HepG2 (cell line): ENCODE data around the gene CREBZF. TPM values are rescaled to one million over a fixed set of nuclear protein-coding genes. Genes with fewer than 3 reads are reported as not detected.

Source experiments
- ATAC-seq: fragments of 200-7000 bp; cut with Tn5 transposase; 3 replicates; pipeline ENCODE4 v1.9.1; 2020; ENCODE audit warnings: mild to moderate bottlenecking, moderate library complexity
- BruUV-seq: library from RNA; stranded (reverse); fragments of 400-500 nt; replicated peaks from 2 replicates; lab custom pipeline; 2021; lab: Mats Ljungman, UMichigan
- CTCF ChIA-PET: fragments of 300-600 bp; formaldehyde crosslinking; extraction: SDS; loops from one replicate; lab custom pipeline; 2021; ENCODE audit warnings: low total read pairs, inconsistent platforms, low intra/inter-chr PET ratio; lab: Yijun Ruan, JAX
- POLR2A ChIA-PET: fragments of 350-600 bp; sonication (Branson Sonifier 250); formaldehyde crosslinking; loops from one replicate; lab custom pipeline; 2020; ENCODE audit warnings: antibody characterized with exemption, inconsistent platforms; lab: Yijun Ruan, JAX
- DNase-seq: peaks from one replicate; pipeline ENCODE4 v3.0.0-alpha.2; 2015; ENCODE audit warnings: low spot score
- FAIRE-seq: peaks from 3 replicates; lab custom pipeline; 2011; peaks lifted over from hg19 to GRCh38; lab: Jason Lieb, UNC
- H2AFZ ChIP-seq: one replicate; pipeline ENCODE4 v1.6.1; 2011; ENCODE audit warnings: low read length, inconsistent platforms
- H3K27ac ChIP-seq: fragments of 300-600 bp; 3 replicates; pipeline ENCODE4 v1.8.0; 2011; ENCODE audit warnings: mixed run types, mild to moderate bottlenecking, mixed read lengths, low read length, inconsistent platforms; ENCODE audit not compliant: insufficient read depth; ENCODE audit errors: extremely low read length
- H3K27me3 ChIP-seq, 2 experiments: fragments of 200-600 bp in 1 of 2; 2 replicates in 1 of 2; 3 replicates in 1 of 2; pipeline versions ENCODE4 v1.6.0 to v1.8.0; 2011; ENCODE audit warnings: low read length in 2 of 2, mild to moderate bottlenecking in 2 of 2, moderate library complexity in 2 of 2, inconsistent platforms in 1 of 2; ENCODE audit not compliant: insufficient read depth in 2 of 2, control insufficient read depth in 1 of 2
- H3K36me3 ChIP-seq, 2 experiments: fragments of 200-600 bp in 1 of 2; replicated peaks in 1 of 2; 2 replicates in 1 of 2; 3 replicates in 1 of 2; pipeline versions ENCODE4 v1.5.1 to v1.8.0; 2011; ENCODE audit warnings: low read length in 2 of 2, inconsistent platforms in 1 of 2; ENCODE audit not compliant: insufficient read depth in 2 of 2, control insufficient read depth in 1 of 2
- H3K4me1 ChIP-seq: 2 replicates; pipeline ENCODE4 v1.5.1; 2012; ENCODE audit warnings: low read length, inconsistent platforms; ENCODE audit not compliant: insufficient read depth
- H3K4me2 ChIP-seq: 2 replicates; pipeline ENCODE4 v1.6.0; 2011; ENCODE audit warnings: low read depth, low read length, inconsistent platforms
- H3K4me3 ChIP-seq, 3 experiments: fragments of 200-600 bp in 1 of 3; sonication (generic), shearing (Covaris generic) in 1 of 3; replicated peaks in 1 of 3; 2 replicates each; pipeline ENCODE4 v1.5.1; 2011 to 2016; ENCODE audit warnings: low read length in 3 of 3, inconsistent platforms in 2 of 3, low read depth in 2 of 3, mild to moderate bottlenecking in 2 of 3, control low read depth in 1 of 3, mixed read lengths in 1 of 3; ENCODE audit not compliant: insufficient read depth in 1 of 3
- H3K79me2 ChIP-seq: one replicate; pipeline ENCODE4 v1.6.1; 2011; ENCODE audit warnings: low read length, inconsistent platforms; ENCODE audit not compliant: insufficient read depth
- H3K9ac ChIP-seq: 2 replicates; pipeline ENCODE4 v1.6.0; 2011; ENCODE audit warnings: mild to moderate bottlenecking, low read depth, low read length, inconsistent platforms; ENCODE audit not compliant: insufficient read depth
- H3K9me3 ChIP-seq: 2 replicates; pipeline ENCODE4 v1.5.1; 2012; ENCODE audit warnings: mild to moderate bottlenecking, low read length
- H4K20me1 ChIP-seq: 2 replicates; pipeline ENCODE4 v1.6.0; 2011; ENCODE audit warnings: inconsistent platforms, mild to moderate bottlenecking, low read length, moderate library complexity; ENCODE audit not compliant: insufficient read depth
- CERS6 ChIP-seq: sonication (generic); formaldehyde crosslinking; IDR thresholded peaks from 2 replicates; pipeline ENCODE4 v1.5.0; 2020; ENCODE audit warnings: missing genetic modification reagents
- EHMT2 ChIP-seq: fragments of 200-600 bp; sonication (generic); IDR thresholded peaks from 2 replicates; pipeline ENCODE4 v1.7.0; 2017; ENCODE audit warnings: antibody characterized with exemption, low read depth, low read length, borderline replicate concordance
- ELF3 ChIP-seq: IDR thresholded peaks from 2 replicates; pipeline ENCODE4 v1.6.1; 2016; ENCODE audit warnings: missing genetic modification reagents, missing compliant biosample characterization
- FOXJ3 ChIP-seq: sonication (generic); formaldehyde crosslinking; IDR thresholded peaks from 2 replicates; pipeline ENCODE4 v1.4.0; 2020; ENCODE audit warnings: missing genetic modification reagents, mild to moderate bottlenecking, borderline replicate concordance
- HOXA5 ChIP-seq: sonication (generic); formaldehyde crosslinking; IDR thresholded peaks from 2 replicates; pipeline ENCODE4 v1.4.0; 2020; ENCODE audit warnings: missing genetic modification reagents
- PHF20 ChIP-seq: sonication (generic); formaldehyde crosslinking; IDR thresholded peaks from 2 replicates; pipeline ENCODE4 v1.5.0; 2020; ENCODE audit warnings: mild to moderate bottlenecking, missing genetic modification reagents
- SKI ChIP-seq: fragments of 450-650 bp; IDR thresholded peaks from one replicate; pipeline ENCODE4 v1.6.1; 2018; ENCODE audit warnings: mild to moderate bottlenecking; ENCODE audit not compliant: partially characterized antibody
- SRF ChIP-seq: IDR thresholded peaks from 2 replicates; pipeline ENCODE4 v1.6.1; 2011; ENCODE audit warnings: mild to moderate bottlenecking, low read depth, low read length, moderate library complexity
- STAG1 ChIP-seq: sonication (generic); formaldehyde crosslinking; IDR thresholded peaks from 2 replicates; pipeline ENCODE4 v1.4.0; 2020; ENCODE audit warnings: missing genetic modification reagents
- TFE3 ChIP-seq: IDR thresholded peaks from 2 replicates; pipeline ENCODE4 v1.6.1; 2016
- ZNF101 ChIP-seq: sonication (generic); formaldehyde crosslinking; IDR thresholded peaks from 2 replicates; pipeline ENCODE4 v1.4.0; 2020; ENCODE audit warnings: mild to moderate bottlenecking, low read depth, missing genetic modification reagents, borderline replicate concordance
- ZNF558 ChIP-seq: sonication (generic); formaldehyde crosslinking; IDR thresholded peaks from 2 replicates; pipeline ENCODE4 v1.9.0; 2022; ENCODE audit warnings: mild to moderate bottlenecking, missing genetic modification reagents, borderline replicate concordance
- ZNF644 ChIP-seq: IDR thresholded peaks from 2 replicates; pipeline ENCODE4 v1.6.1; 2016; ENCODE audit warnings: low read depth
- ZNF652 ChIP-seq: IDR thresholded peaks from 2 replicates; pipeline ENCODE4 v1.6.1; 2016; ENCODE audit warnings: low read depth, borderline replicate concordance
- ZNF777 ChIP-seq: sonication (generic); formaldehyde crosslinking; IDR thresholded peaks from 2 replicates; pipeline ENCODE4 v1.4.0; 2020; ENCODE audit warnings: missing genetic modification reagents
- WGBS: methylation state at CpG from one replicate; pipeline ENCODE4 v1.1.6; 2017; ENCODE audit warnings: low lambda C conversion rate; 5-methylcytosine and 5-hydroxymethylcytosine counted together
- in situ Hi-C: cut with HindIII; loops from 2 replicates; pipeline ENCODE4 v1.10.0; 2017; ENCODE audit warnings: low pct_unique_long_range_greater_than_20kb; ENCODE audit not compliant: extremely low pct_ligation_motif_present
- intact Hi-C: fragments of 100-400 bp; cut with micrococcal nuclease; formaldehyde crosslinking; loops from one replicate; pipeline ENCODE4 v1.10.0; 2022; ENCODE audit not compliant: unreplicated experiment
- polyA plus RNA-seq, 8 experiments: library from polyadenylated mRNA; depleted of rRNA in 3 of 8; stranded (reverse) in 7 of 8; unstranded in 1 of 8; fragments of >200 nt; fragmentation: Illumina TruSeq in 4 of 8; extraction: Trizol in 4 of 8; gene quantifications; 2 replicates each; pipeline versions ENCODE4 v1.2.1 to v1.2.3, GENCODE V29; 2011 to 2016; ENCODE audit warnings: low read depth in 4 of 8, missing spikeins in 1 of 8, mixed read lengths in 1 of 8; ENCODE audit not compliant: insufficient read depth in 1 of 8
- total RNA-seq, 5 experiments: library from RNA; depleted of rRNA; stranded (reverse); fragments of >200 nt; fragmentation: Illumina TruSeq; extraction: Trizol; gene quantifications; 2 replicates each; pipeline ENCODE4 v1.2.3, GENCODE V29; 2016; ENCODE audit warnings: low read depth in 1 of 5
- TF ChIP-seq, protein P1 (sequence below): sonication (generic); formaldehyde crosslinking; IDR thresholded peaks from 2 replicates; pipeline ENCODE4 v1.5.0; 2020; ENCODE audit warnings: missing genetic modification reagents

Gene CREBZF
- total and polyA plus RNA-seq, 2 of the 13 experiments (the other 11 are each of a cell fraction or from before 2014, with no cell fraction given) = 30.6 to 43.1 TPM

- FAIRE-seq = no peak
- intact Hi-C loops = no loop called here
- Histone ChIP-seq H3K4me2 (no peak overlapping the region), H3K79me2 (no peaks in the 10 kb centered on the region), H4K20me1 (no peaks in the 10 kb centered on the region), H3K27ac (no peak overlapping the region), H3K4me3 (no peak overlapping the region), H3K9ac (no peak overlapping the region), H2AFZ (no peak overlapping the region), H3K9me3 (no peaks in the 10 kb centered on the region), H3K4me1 (no peaks in the 10 kb centered on the region), H3K27me3 (no peaks in the 10 kb centered on the region), H3K36me3 (no peaks in the 10 kb centered on the region)
- in situ Hi-C loops = no loop called here
- POLR2A ChIA-PET = no interaction called here
- CTCF ChIA-PET = no interaction called here
- no peak for TF ChIP-seq ZNF558 (CRISPR knock-in tag)
- TF ChIP-seq EHMT2 = no peak
- TF ChIP-seq ZNF777 = no peak
- TF ChIP-seq ELF3 (CRISPR knock-in tag) = no peak
- BruUV-seq = no TSS peak
- DNase-seq = no peak
- no peak for ATAC-seq
These were observed 30.6 kb upstream of the CREBZF start for GRCh38 chr11:85695546-85695945.

DNA sequence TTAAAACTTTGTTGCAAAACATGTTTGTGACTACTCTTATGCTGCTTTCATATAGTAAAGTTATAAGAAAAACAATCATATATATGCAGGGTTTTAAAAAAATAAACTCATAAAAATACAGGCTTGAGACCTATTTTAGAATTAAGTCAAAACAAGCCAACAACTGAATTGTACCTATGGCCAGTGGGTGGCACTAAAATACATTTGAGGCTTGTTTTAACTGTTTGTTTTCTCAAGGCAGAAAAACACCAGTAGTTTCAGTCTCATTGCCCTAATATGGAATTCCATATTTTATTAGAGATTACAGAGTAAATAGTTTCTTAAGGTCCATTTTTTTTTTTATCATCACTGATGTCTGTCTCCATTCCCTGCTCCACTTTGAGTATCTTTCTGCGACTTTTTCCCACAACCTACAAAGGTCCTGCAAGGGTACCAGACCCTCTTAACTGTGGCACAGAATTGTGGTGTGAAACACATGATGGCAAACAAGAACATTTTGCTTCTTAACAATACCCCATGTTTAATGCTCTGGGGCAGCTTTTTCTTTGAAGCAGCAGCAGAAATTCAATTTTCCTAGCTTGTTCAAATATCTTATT, 29.6 kb upstream of the CREBZF start:
- ATAC-seq (no peak), DNase-seq (peak; percentile 20), FAIRE-seq (peak; percentile 15)
- 91% methylated on average over 1 of the region's 1 CpG for WGBS
- H3K9ac ChIP-seq = no peak overlapping the region
- in situ Hi-C loops (no loop called here), intact Hi-C loops (loop anchor here (5.0 kb wide), 1 partner anchor 133 kb away; no protein-coding TSS in a partner anchor)
- CTCF ChIA-PET = interaction anchor here (1.3 kb wide), 1 partner anchor 597 kb away, joined by 5 read pairs; no protein-coding TSS in a partner anchor
- POLR2A ChIA-PET = no interaction called here
- H3K27me3 ChIP-seq = no peaks in the 10 kb centered on the region
- H3K36me3 ChIP-seq = no peaks in the 10 kb centered on the region
- no peak overlapping the region for H3K27ac ChIP-seq
- H3K79me2 ChIP-seq = no peaks in the 10 kb centered on the region
- H3K4me3 ChIP-seq = no peak overlapping the region
- H3K4me1 ChIP-seq = no peaks in the 10 kb centered on the region
- H3K4me2 ChIP-seq = no peak overlapping the region
- no peaks in the 10 kb centered on the region for H3K9me3 ChIP-seq
- no TSS peak for BruUV-seq
- no peak overlapping the region for H2AFZ ChIP-seq
- no peaks in the 10 kb centered on the region for H4K20me1 ChIP-seq
- peak; percentile 98 for TF ChIP-seq ZNF652 (CRISPR knock-in tag)
- no peak for TF ChIP-seq ZNF101 (CRISPR knock-in tag)
- no peak for TF ChIP-seq CERS6 (CRISPR knock-in tag)
- peak; percentile 19; the same call in 1 of the 2 replicates for TF ChIP-seq FOXJ3 (CRISPR knock-in tag)
- TF ChIP-seq PHF20 (CRISPR knock-in tag) = no peak
- TF ChIP-seq ZNF644 (CRISPR knock-in tag) = no peak
- TF ChIP-seq, protein P1, sequence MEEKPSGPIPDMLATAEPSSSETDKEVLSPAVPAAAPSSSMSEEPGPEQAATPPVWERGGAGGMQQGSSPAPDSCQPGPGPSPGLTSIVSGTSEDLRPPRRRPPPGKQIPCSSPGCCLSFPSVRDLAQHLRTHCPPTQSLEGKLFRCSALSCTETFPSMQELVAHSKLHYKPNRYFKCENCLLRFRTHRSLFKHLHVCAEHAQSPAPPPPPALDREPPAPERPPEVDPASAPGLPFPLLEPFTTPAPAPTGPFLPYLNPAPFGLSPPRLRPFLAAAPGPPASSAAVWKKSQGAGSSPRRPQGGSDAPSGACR (CRISPR knock-in tag) = no peak
- TF ChIP-seq TFE3 (CRISPR knock-in tag) = no peak
- TF ChIP-seq SKI = no peak
- peak; percentile 31; the same call in 1 of the 2 replicates for TF ChIP-seq SRF
- no peak for TF ChIP-seq HOXA5
- peak; percentile 65 for TF ChIP-seq STAG1 (CRISPR knock-in tag)
